NCI-H146 treated with DMSO at 0.1 percent for 48 hours (cell line): ENCODE measurements around the gene AQP2.

ENCODE experiments used
- DNase-seq: peaks from one replicate; lab custom pipeline; 2025; ENCODE audit not compliant: unreplicated experiment; lab: John Stamatoyannopoulos, UW

The AQP2 gene

GRCh38 chr12:49950273-49951251, at the start of gene AQP2:
Gene AQP2 (plus strand): TSS chr12:49950737. CDS start chr12:49950831, 94 bp downstream.
- no peak for DNase-seq

- no peak for DNase-seq
These were observed 49.5 kb upstream of the AQP2 start for GRCh38 chr12:49901026-49901425.

- no peak for DNase-seq
These were observed 48.6 kb upstream of the AQP2 start for GRCh38 chr12:49901986-49902385.

- no peak for DNase-seq
These were observed 47.9 kb upstream of the AQP2 start for GRCh38 chr12:49902399-49903350.

GRCh38 chr12:49903351-49903699, 47.2 kb upstream of the AQP2 start:
- DNase-seq = no peak

- peak; percentile 68 for DNase-seq
These were observed 46.7 kb upstream of the AQP2 start, which contains the start of gene FAIM2 for GRCh38 chr12:49903700-49904423. Gene FAIM2 (minus strand): TSS chr12:49903900. CDS start chr12:49903792, 108 bp downstream.

- DNase-seq = no peak
These were observed 45.9 kb upstream of the AQP2 start for GRCh38 chr12:49904601-49905000.

GRCh38 chr12:49905718-49906314, 44.7 kb upstream of the AQP2 start:
- no peak for DNase-seq

- DNase-seq = no peak
These were observed 43.2 kb upstream of the AQP2 start for GRCh38 chr12:49907352-49907751.

GRCh38 chr12:49909356-49909755, 41.2 kb upstream of the AQP2 start:
- no peak for DNase-seq

- no peak for DNase-seq
These were observed 40.7 kb upstream of the AQP2 start for GRCh38 chr12:49909826-49910225.

- no peak for DNase-seq
These were observed 40.0 kb upstream of the AQP2 start for GRCh38 chr12:49910331-49911212.

GRCh38 chr12:49911213-49911605, 39.3 kb upstream of the AQP2 start:
- DNase-seq = no peak

GRCh38 chr12:49912345-49913255, 37.9 kb upstream of the AQP2 start:
- DNase-seq = no peak

- no peak for DNase-seq
These were observed 34.2 kb upstream of the AQP2 start for GRCh38 chr12:49916129-49916919.

- no peak for DNase-seq
These were observed 33.3 kb upstream of the AQP2 start for GRCh38 chr12:49917166-49917787.

- no peak for DNase-seq
These were observed 32.8 kb upstream of the AQP2 start for GRCh38 chr12:49917788-49918173.
